Thymus (tissue), 11 donors: ENCODE results near the gene LYRM4. TPM values are rescaled to one million over a fixed set of nuclear protein-coding genes. Genes with fewer than 3 reads are reported as not detected.

ENCODE experiments used
- DNase-seq, 9 donors: peaks; one replicate each; pipeline ENCODE4 v3.0.0-alpha.2; 2013; ENCODE audit warnings: low spot score in 9 of 9, low read depth in 6 of 9, missing footprints in 1 of 9
- H3K27ac ChIP-seq, 2 donors: one replicate each; pipeline ENCODE4 v1.5.1; 2013; ENCODE audit warnings: control low read depth in 1 of 2, low read depth in 1 of 2, low read length in 1 of 2, mild to moderate bottlenecking in 1 of 2, moderate library complexity in 1 of 2
- H3K27me3 ChIP-seq, 2 donors: one replicate each; pipeline ENCODE4 v1.5.1; 2013; ENCODE audit warnings: low read length in 1 of 2; ENCODE audit not compliant: control insufficient read depth in 2 of 2, insufficient read depth in 1 of 2
- H3K36me3 ChIP-seq, 2 donors: one replicate each; pipeline ENCODE4 v1.5.1; 2013; ENCODE audit warnings: low read length in 1 of 2, mild to moderate bottlenecking in 1 of 2, moderate library complexity in 1 of 2; ENCODE audit not compliant: control insufficient read depth in 2 of 2, insufficient read depth in 2 of 2
- H3K4me1 ChIP-seq, 2 donors: one replicate each; pipeline ENCODE4 v1.5.1; 2013; ENCODE audit warnings: low read length in 2 of 2; ENCODE audit not compliant: control insufficient read depth in 2 of 2, insufficient read depth in 2 of 2
- H3K4me3 ChIP-seq, 2 donors: one replicate each; pipeline ENCODE4 v1.5.1; 2013; ENCODE audit warnings: low read length in 2 of 2, control low read depth in 1 of 2, mild to moderate bottlenecking in 1 of 2
- H3K9me3 ChIP-seq, 2 donors: one replicate each; pipeline ENCODE4 v1.5.1; 2013; ENCODE audit warnings: low read length in 1 of 2, mild to moderate bottlenecking in 1 of 2; ENCODE audit not compliant: control insufficient read depth in 2 of 2, insufficient read depth in 1 of 2
- WGBS: extraction: QIAGEN DNeasy Blood & Tissue Kit; methylation state at CpG from one replicate; pipeline ENCODE4 v1.1.7; 2013; 5-methylcytosine and 5-hydroxymethylcytosine counted together
- polyA plus RNA-seq: library from polyadenylated mRNA; stranded (reverse); fragments of 200-250 nt; gene quantifications from one replicate; pipeline ENCODE4 v1.2.3, GENCODE V29; 2013
- total RNA-seq: library from RNA; stranded (reverse); fragments of 120-200 nt; gene quantifications from one replicate; pipeline ENCODE4 v1.2.4, GENCODE V29; 2013
- donor health status: healthy.

LYRM4 gene
- total and polyA plus RNA-seq, 2 donors: 31.6 to 33.7 TPM

DNA sequence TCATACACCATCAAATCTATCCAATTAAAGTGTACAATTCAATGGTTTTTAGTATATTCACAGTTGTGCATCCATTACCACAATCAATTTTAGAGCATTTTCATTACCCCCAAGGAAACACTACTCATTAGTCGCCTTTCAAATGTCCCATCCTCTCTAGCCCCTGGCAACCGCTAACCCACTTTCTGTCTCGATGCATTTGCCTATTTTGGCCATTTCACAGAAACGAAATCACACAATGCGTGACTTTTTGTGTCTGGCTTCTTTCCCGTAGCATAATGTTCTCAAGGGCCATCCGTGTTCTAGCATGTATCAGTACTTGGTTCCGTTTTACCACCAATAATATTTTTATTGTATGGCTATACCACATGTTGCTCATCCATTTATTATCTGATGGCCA lies 123.9 kb downstream of the LYRM4 start:
- no peaks in the 10 kb centered on the region for H3K4me1 ChIP-seq
- WGBS: 98% methylated on average over 8 of the region's 8 CpGs
- H3K36me3 ChIP-seq: no peaks in the 10 kb centered on the region
- H3K4me3 ChIP-seq: no peak overlapping the region
- no peak for DNase-seq
- H3K27me3 ChIP-seq: no peaks in the 10 kb centered on the region
- H3K27ac ChIP-seq: no peak overlapping the region
- H3K9me3 ChIP-seq: no peaks in the 10 kb centered on the region

DNA sequence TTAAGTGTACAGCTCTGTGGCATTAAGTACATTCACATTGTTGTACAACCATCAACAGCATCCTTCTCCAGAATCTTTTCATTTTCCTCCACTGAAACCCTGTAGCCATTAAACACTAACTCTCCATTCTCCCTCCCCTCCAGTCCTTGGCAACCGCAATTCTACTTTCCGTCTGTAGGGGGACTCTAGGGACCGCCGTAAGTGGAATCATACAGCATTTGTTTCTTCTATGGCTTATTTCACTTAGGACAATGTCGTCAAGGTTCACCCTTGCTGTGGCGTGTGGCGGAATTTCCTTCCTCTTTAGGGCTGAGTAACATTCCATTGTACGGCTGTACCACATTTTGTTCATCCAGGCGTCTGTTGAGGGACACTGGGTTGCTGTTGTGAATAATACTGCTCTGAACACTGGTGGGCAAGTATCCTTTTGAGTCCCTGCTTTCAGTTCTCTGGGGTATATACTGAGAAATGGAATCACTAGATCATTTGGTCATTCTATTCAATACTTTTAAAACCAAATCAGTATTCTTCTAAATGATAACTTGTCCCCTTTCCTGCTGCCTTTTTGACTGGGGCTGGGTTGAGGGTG lies 124.9 kb downstream of the LYRM4 start:
- H3K36me3 ChIP-seq: no peaks in the 10 kb centered on the region
- DNase-seq: peak in 7 of 9 donors; percentile 20 to 64 (median 30)
- no peaks in the 10 kb centered on the region for H3K27me3 ChIP-seq
- H3K9me3 ChIP-seq: no peaks in the 10 kb centered on the region
- no peak overlapping the region for H3K4me3 ChIP-seq
- H3K4me1 ChIP-seq: no peaks in the 10 kb centered on the region
- H3K27ac ChIP-seq: no peak overlapping the region
- WGBS: 83% methylated on average over 9 of the region's 9 CpGs

DNA sequence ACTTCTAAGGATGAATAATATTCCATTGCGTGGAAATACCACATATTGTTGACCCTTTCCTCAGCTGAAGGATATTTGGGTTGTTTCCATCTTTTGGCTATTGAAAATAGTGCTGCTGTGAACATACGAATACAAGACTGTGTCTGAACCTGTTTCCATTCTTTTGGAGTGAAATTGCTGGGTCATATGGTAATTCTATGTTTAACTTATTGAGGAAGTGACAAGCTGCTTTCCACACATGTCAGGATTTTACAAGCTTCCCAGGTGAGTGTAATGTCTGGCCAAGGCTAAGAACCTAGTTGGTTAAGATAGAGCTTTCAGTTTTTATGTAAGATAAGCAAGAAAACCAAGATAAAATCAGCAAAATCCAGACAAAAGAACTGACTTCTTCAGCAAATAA lies 126.8 kb downstream of the LYRM4 start:
- no peaks in the 10 kb centered on the region for H3K27me3 ChIP-seq
- no peaks in the 10 kb centered on the region for H3K36me3 ChIP-seq
- no peak for DNase-seq
- H3K4me1 ChIP-seq: peaks cover under 1 to 3% of the 10 kb centered on the region in 2 donors
- no peaks in the 10 kb centered on the region for H3K9me3 ChIP-seq
- no peak overlapping the region for H3K27ac ChIP-seq
- no peak overlapping the region for H3K4me3 ChIP-seq
- WGBS: 95% methylated on average over 2 of the region's 2 CpGs

DNA sequence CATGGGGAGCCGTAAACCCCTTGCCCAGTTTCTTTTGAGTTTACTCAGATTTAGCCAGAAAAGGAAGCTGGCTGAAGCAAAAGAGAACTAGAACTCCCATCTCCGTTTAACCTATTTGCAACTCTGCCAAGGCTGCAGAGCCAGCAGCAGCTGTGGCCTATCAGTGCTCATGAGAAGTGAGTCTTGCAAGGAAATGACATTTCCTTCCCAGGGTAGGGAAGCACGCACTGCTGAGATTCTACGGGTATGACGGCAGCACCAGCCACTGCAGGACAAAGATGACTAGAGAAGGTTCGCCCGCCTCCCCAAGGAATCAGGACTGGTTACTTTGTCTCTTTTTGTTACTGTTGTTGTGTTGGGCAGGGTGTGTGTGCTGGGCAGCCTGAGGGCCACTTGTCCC lies 128.0 kb downstream of the LYRM4 start:
- peaks cover 9 to 15% of the 10 kb centered on the region in 2 donors for H3K4me1 ChIP-seq
- no peaks in the 10 kb centered on the region for H3K27me3 ChIP-seq
- H3K4me3 ChIP-seq: no peak overlapping the region
- H3K27ac ChIP-seq: no peak overlapping the region
- peak in 1 of 9 donors; percentile 28 for DNase-seq
- WGBS: 69% methylated on average over 7 of the region's 7 CpGs
- H3K36me3 ChIP-seq: no peaks in the 10 kb centered on the region
- no peaks in the 10 kb centered on the region for H3K9me3 ChIP-seq

DNA sequence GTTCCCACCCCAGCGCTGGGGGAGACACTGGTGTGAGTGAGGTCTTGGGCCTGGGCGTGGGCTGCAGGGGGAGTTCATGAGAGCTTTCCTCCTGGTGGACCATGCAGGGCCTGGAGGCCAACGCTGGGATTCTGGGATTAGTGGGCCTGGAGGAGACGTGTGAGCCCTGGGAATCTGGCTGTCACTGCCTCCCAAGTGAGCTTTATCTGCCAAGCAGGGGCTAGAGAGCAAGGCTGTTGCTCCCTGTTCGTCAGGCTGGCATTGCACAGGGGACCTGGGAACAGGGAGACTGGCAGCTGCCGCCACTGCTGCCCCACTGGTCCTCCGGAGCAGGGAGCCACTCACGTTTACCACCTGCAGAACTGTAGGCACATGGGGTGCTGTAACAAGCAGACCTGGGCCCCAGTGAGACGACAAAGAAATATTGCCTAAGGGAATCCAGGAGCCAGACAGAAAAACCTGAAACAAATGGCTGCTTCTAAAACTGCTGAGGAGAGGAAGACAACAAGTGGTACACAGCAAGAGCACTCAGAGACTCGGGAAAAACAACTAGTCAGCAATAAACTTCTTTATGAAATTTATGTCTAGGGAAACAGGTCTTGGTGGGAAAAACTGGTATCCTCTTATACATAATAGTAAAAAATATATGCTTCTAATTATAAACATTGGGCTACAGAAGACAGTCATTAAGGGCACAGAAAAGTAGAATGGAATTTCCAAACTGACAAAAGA lies 130.4 kb downstream of the LYRM4 start:
- no peaks in the 10 kb centered on the region for H3K36me3 ChIP-seq

DNA sequence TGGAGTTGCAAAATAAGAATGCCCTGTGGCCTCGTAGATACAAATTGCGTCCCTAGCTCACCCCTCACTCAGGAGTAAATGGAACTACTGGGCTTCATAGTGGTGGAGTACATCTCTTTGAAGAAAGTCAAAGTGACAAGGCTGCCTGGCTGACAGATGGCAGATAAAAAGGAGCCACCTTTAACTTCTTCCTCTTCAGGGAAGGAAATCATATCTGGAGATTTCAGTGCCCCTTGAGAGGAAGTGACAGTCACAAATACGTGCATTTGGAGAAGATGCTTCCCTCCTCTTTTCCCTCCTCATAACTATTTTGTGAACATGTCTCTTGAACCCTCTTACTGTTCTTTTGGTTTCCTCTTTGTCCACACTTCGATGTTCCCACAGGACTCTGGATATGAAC lies 132.4 kb downstream of the LYRM4 start:
- Histone ChIP-seq H3K9me3 (no peaks in the 10 kb centered on the region), H3K27me3 (no peaks in the 10 kb centered on the region), H3K36me3 (no peaks in the 10 kb centered on the region), H3K27ac (peak overlapping the region in 1 of 2 donors; percentile 1), H3K4me3 (no peak overlapping the region), H3K4me1 (peaks cover 9 to 17% of the 10 kb centered on the region in 2 donors)
- WGBS: 65% methylated on average over 4 of the region's 4 CpGs
- DNase-seq: peak in 4 of 9 donors; percentile 10 to 55 (median 26)

More for the DNA sequence above, 130.4 kb downstream of the LYRM4 start:
- DNase-seq: no peak
- Histone ChIP-seq H3K27ac (no peak overlapping the region), H3K4me3 (no peak overlapping the region), H3K4me1 (peaks cover 9 to 15% of the 10 kb centered on the region in 2 donors), H3K9me3 (no peaks in the 10 kb centered on the region), H3K27me3 (no peaks in the 10 kb centered on the region)
- 99% methylated on average over 10 of the region's 10 CpGs for WGBS

DNA sequence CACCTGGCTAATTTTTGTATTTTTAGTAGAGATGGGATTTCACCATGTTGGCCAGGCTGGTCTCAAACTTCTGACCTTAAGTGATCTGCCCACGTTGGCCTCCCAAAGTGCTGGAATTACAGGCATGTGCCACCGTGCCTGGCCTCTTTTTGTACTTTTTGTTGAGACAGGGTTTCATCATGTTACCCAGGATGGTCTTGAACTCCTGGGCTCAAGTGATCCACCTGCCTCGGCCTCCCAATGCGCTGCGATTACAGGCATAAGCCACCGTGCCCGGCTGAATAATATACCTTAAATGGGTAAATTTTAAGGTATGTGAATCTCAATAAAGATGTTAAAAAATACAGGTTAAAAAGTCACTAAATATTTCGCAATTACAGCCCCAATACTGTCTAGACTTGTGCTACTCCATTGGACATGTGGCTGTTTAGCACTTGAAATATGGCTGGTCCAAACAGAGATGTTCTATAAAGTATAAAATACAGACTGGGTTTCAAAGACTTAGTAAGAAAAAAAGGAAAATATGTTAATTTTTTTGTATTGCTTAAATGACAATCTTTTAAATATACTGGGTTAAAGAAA lies 133.6 kb downstream of the LYRM4 start:
- Histone ChIP-seq H3K27me3 (no peaks in the 10 kb centered on the region), H3K27ac (no peak overlapping the region), H3K4me3 (no peak overlapping the region), H3K9me3 (no peaks in the 10 kb centered on the region), H3K36me3 (no peaks in the 10 kb centered on the region), H3K4me1 (peaks cover 9 to 17% of the 10 kb centered on the region in 2 donors)
- WGBS: 90% methylated on average over 8 of the region's 8 CpGs
- no peak for DNase-seq

DNA sequence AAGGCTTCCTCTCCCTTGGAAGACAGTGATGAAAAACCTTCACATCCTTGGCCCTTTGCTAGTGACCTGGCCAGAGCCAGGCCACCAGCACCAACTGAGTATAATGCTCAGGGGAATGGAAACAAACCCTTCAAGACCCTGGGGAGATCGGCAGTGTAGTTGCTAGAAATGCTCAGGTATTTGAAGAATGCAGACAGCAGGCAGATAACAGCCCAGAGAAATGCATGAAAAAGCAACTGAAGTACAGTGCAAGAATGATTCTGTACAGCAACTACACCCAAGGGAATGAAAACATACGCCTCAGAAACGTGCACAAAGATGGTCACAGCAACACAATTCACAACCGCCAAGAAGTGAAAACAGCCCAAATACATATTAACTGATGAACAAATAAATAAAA lies 134.5 kb downstream of the LYRM4 start:
- H3K36me3 ChIP-seq: no peaks in the 10 kb centered on the region
- H3K4me1 ChIP-seq: peaks cover 9 to 17% of the 10 kb centered on the region in 2 donors
- no peak overlapping the region for H3K27ac ChIP-seq
- H3K9me3 ChIP-seq: no peaks in the 10 kb centered on the region
- no peak overlapping the region for H3K4me3 ChIP-seq
- no peaks in the 10 kb centered on the region for H3K27me3 ChIP-seq
- DNase-seq: no peak
- WGBS: 73% methylated on average over 4 of the region's 4 CpGs
